ENCODE measurements around the gene GRM1.

- TF ChIP-seq CTCF (conservative IDR thresholded peaks at IDR 0.05; ENCODE audit: low read length) = no peak
- TF ChIP-seq EZH2phosphoT487 (IDR thresholded peaks at IDR 0.05; ENCODE audit: borderline replicate concordance) = no peak
Measured at GRCh38 chr6:146169872-146170271, 141.0 kb downstream of the GRM1 start.

Data from Loucy (cell line).